Endometrium (tissue), 2 donors: ENCODE results near the gene USP17L24.
"Not testable (repeated sequence)": the region's sequence is repeated elsewhere in the genome, so short reads cannot be mapped to it uniquely, and the experiment has no call there.

Source experiments
- FAIRE-seq: peaks from 2 replicates; lab custom pipeline; 2012; peaks lifted over from hg19 to GRCh38; lab: Jason Lieb, UNC
- donor health status: control.
- donor health status: control.

USP17L24 gene

GRCh38 chr4:9324865-9325264 is at the start of gene USP17L24:
TSS of gene USP17L24 (plus strand) at chr4:9325165. CDS start at chr4:9325165, 0 bp downstream.
- FAIRE-seq: not testable (repeated sequence)

GRCh38 chr4:9324191-9324590 is 774 bp upstream of the USP17L24 start:
- FAIRE-seq: not testable (repeated sequence)

DNA sequence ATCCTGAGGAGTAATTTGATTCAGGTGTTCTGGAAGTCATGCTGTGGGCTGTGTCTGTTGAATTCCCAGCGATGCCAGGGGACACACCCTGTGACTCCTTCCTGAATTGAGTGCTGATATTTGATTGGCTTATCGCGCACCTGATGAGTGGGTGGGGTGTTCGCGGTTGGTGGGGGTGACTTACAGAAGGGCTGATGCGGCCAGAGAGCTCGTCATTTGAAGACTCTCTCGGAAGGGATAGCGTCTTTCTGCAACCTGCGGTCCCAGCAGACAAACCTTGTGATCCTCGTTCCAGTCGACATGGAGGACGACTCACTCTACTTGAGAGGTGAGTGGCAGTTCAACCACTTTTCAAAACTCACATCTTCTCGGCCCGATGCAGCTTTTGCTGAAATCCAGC is 4.6 kb downstream of the USP17L24 start, which contains the start of gene USP17L25:
Gene USP17L25, plus strand, starts transcription at position 301 of the 400 bp plus-strand sequence. Its CDS starts 0 bp downstream, at position 301.
- FAIRE-seq: not testable (repeated sequence)

DNA sequence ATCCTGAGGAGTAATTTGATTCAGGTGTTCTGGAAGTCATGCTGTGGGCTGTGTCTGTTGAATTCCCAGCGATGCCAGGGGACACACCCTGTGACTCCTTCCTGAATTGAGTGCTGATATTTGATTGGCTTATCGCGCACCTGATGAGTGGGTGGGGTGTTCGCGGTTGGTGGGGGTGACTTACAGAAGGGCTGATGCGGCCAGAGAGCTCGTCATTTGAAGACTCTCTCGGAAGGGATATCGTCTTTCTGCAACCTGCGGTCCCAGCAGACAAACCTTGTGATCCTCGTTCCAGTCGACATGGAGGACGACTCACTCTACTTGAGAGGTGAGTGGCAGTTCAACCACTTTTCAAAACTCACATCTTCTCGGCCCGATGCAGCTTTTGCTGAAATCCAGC is 9.4 kb downstream of the USP17L24 start, which contains the start of gene USP17L26:
Gene USP17L26, plus strand, starts transcription at position 301 of the 400 bp plus-strand sequence. Its CDS starts 0 bp downstream, at position 301.
- FAIRE-seq: not testable (repeated sequence)

GRCh38 chr4:9339103-9339502 is 14.1 kb downstream of the USP17L24 start, which contains the start of gene USP17L5:
TSS of gene USP17L5 (plus strand) at chr4:9339403. CDS start at chr4:9339403, 0 bp downstream.
- not testable (repeated sequence) for FAIRE-seq

DNA sequence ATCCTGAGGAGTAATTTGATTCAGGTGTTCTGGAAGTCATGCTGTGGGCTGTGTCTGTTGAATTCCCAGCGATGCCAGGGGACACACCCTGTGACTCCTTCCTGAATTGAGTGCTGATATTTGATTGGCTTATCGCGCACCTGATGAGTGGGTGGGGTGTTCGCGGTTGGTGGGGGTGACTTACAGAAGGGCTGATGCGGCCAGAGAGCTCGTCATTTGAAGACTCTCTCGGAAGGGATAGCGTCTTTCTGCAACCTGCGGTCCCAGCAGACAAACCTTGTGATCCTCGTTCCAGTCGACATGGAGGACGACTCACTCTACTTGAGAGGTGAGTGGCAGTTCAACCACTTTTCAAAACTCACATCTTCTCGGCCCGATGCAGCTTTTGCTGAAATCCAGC is 18.9 kb downstream of the USP17L24 start, which contains the start of gene USP17L27:
Gene USP17L27, plus strand, starts transcription at position 301 of the 400 bp plus-strand sequence. Its CDS starts 0 bp downstream, at position 301.
- FAIRE-seq: not testable (repeated sequence)

DNA sequence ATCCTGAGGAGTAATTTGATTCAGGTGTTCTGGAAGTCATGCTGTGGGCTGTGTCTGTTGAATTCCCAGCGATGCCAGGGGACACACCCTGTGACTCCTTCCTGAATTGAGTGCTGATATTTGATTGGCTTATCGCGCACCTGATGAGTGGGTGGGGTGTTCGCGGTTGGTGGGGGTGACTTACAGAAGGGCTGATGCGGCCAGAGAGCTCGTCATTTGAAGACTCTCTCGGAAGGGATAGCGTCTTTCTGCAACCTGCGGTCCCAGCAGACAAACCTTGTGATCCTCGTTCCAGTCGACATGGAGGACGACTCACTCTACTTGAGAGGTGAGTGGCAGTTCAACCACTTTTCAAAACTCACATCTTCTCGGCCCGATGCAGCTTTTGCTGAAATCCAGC is 23.6 kb downstream of the USP17L24 start, which contains the start of gene USP17L28:
Gene USP17L28, plus strand, starts transcription at position 301 of the 400 bp plus-strand sequence. Its CDS starts 0 bp downstream, at position 301.
- not testable (repeated sequence) for FAIRE-seq

DNA sequence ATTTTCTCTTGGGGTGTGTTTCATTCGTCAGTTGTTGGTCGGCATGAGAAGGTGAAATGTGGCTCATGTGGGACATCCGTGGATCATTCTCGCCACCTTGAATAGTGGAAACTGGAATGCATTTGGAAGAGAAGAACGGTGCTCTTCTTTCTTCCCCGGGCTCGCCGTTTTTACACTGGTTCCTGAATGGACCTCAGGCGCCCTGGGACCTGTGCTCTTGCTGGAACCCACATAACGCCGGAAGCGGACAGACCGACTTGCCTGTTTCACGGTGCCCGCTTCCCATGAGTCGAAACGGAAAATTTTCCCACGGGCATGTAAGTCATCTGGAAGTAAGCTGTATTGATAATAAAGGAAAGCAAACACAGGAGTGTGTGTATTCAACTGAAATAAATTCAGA is 25.9 kb downstream of the USP17L24 start:
- not testable (repeated sequence) for FAIRE-seq

- FAIRE-seq: not testable (repeated sequence)
These were observed 28.4 kb downstream of the USP17L24 start, which contains the start of gene USP17L29 for GRCh38 chr4:9353338-9353737. TSS of gene USP17L29 (plus strand) at chr4:9353638. CDS start at chr4:9353638, 0 bp downstream.

DNA sequence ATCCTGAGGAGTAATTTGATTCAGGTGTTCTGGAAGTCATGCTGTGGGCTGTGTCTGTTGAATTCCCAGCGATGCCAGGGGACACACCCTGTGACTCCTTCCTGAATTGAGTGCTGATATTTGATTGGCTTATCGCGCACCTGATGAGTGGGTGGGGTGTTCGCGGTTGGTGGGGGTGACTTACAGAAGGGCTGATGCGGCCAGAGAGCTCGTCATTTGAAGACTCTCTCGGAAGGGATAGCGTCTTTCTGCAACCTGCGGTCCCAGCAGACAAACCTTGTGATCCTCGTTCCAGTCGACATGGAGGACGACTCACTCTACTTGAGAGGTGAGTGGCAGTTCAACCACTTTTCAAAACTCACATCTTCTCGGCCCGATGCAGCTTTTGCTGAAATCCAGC is 37.9 kb downstream of the USP17L24 start, which contains the start of gene USP17L30:
Gene USP17L30, plus strand, starts transcription at position 301 of the 400 bp plus-strand sequence. Its CDS starts 0 bp downstream, at position 301.
- not testable (repeated sequence) for FAIRE-seq
